Vagina (tissue), 2 donors: ENCODE measurements around the gene HMX3. TPM values are rescaled to one million over a fixed set of nuclear protein-coding genes. Genes with fewer than 3 reads are reported as not detected.

Experiments used
- DNase-seq, 2 donors: peaks; one replicate each; pipeline ENCODE4 v3.0.0-alpha.2; 2017; ENCODE audit errors: extremely low spot score in 2 of 2
- H3K27ac ChIP-seq: fragments of 200-600 bp; sonication (generic); one replicate; pipeline ENCODE4 v1.5.1; 2019
- H3K27me3 ChIP-seq: fragments of 200-600 bp; sonication (generic); one replicate; pipeline ENCODE4 v1.5.1; 2019
- H3K36me3 ChIP-seq, 2 donors: fragments of 200-600 bp; sonication (generic); one replicate each; pipeline ENCODE4 v1.5.1; 2017 to 2019
- H3K4me1 ChIP-seq: fragments of 200-600 bp; sonication (generic); one replicate; pipeline ENCODE4 v1.5.1; 2019
- H3K4me3 ChIP-seq, 2 donors: fragments of 200-600 bp; sonication (generic); 1 replicate in 1 of 2; 2 replicates in 1 of 2; pipeline ENCODE4 v1.5.1; 2016 to 2019
- H3K9me3 ChIP-seq: fragments of 200-600 bp; sonication (generic); one replicate; pipeline ENCODE4 v1.5.1; 2019
- CTCF ChIP-seq, 3 experiments: fragments of 450-650 bp in 2 of 3; fragments of 200-600 bp in 1 of 3; sonication (generic) in 1 of 3; IDR thresholded peaks; one replicate each; pipeline ENCODE4 v1.5.1; 2017 to 2019; ENCODE audit warnings: antibody characterized with exemption in 3 of 3, mild to moderate bottlenecking in 2 of 3, moderate library complexity in 2 of 3
- POLR2A ChIP-seq, 2 donors: fragments of 450-650 bp; IDR thresholded peaks; one replicate each; pipeline ENCODE4 v1.6.1; 2017; ENCODE audit warnings: antibody characterized with exemption in 2 of 2, mild to moderate bottlenecking in 2 of 2, moderate library complexity in 2 of 2
- POLR2AphosphoS5 ChIP-seq, 2 donors: sonication (generic); formaldehyde crosslinking; IDR thresholded peaks; one replicate each; pipeline ENCODE4 v1.9.0; 2017; ENCODE audit warnings: antibody characterized with exemption in 2 of 2, mild to moderate bottlenecking in 2 of 2, low read depth in 1 of 2; ENCODE audit not compliant: insufficient read depth in 1 of 2
- intact Hi-C: fragments of 100-400 bp; cut with DNase I; formaldehyde crosslinking; loops from one replicate; pipeline ENCODE4 v1.15.1; 2023
- total RNA-seq: library from RNA; depleted of rRNA; stranded (reverse); fragments of >200 nt; gene quantifications from one replicate; pipeline ENCODE4 v1.2.3, GENCODE V29; 2016

HMX3 gene
- total RNA-seq, 1 donor from 2014 or later, result not detected

GRCh38 chr10:123144697-123145541 lies 9.1 kb downstream of the HMX3 start:
- intact Hi-C loops, result no loop called here
- peaks cover 31% of the 10 kb centered on the region for H3K4me1 ChIP-seq
- H3K9me3 ChIP-seq, result no peaks in the 10 kb centered on the region
- no peak for TF ChIP-seq POLR2AphosphoS5 (IDR thresholded peaks at IDR 0.05; ENCODE audit: insufficient read depth in 1 of 2, low read depth in 1 of 2)
- TF ChIP-seq CTCF (IDR thresholded peaks at IDR 0.05), result no peak
- TF ChIP-seq POLR2A (IDR thresholded peaks at IDR 0.05), result no peak
- H3K36me3 ChIP-seq, result no peaks in the 10 kb centered on the region
- H3K4me3 ChIP-seq, result no peak overlapping the region
- no peak overlapping the region for H3K27ac ChIP-seq
- no peak for DNase-seq
- peaks cover 48% of the 10 kb centered on the region for H3K27me3 ChIP-seq

GRCh38 chr10:123145542-123146012 lies 9.8 kb downstream of the HMX3 start:
- Histone ChIP-seq H3K4me1 (peaks cover 38% of the 10 kb centered on the region), H3K4me3 (no peak overlapping the region)
- intact Hi-C loops, result no loop called here

GRCh38 chr10:123146013-123146893 lies 10.5 kb downstream of the HMX3 start:
- peaks cover 45% of the 10 kb centered on the region for H3K4me1 ChIP-seq
- H3K27me3 ChIP-seq, result peaks cover 51% of the 10 kb centered on the region
- H3K4me3 ChIP-seq, result no peak overlapping the region
- TF ChIP-seq CTCF (IDR thresholded peaks at IDR 0.05) (no peak), POLR2A (IDR thresholded peaks at IDR 0.05) (no peak), POLR2AphosphoS5 (IDR thresholded peaks at IDR 0.05; ENCODE audit: insufficient read depth in 1 of 2, low read depth in 1 of 2) (no peak)
- H3K9me3 ChIP-seq, result no peaks in the 10 kb centered on the region
- intact Hi-C loops, result no loop called here
- DNase-seq, result no peak
- no peaks in the 10 kb centered on the region for H3K36me3 ChIP-seq
- no peak overlapping the region for H3K27ac ChIP-seq

More at GRCh38 chr10:123145542-123146012, 9.8 kb downstream of the HMX3 start:
- Histone ChIP-seq H3K27ac (no peak overlapping the region), H3K36me3 (no peaks in the 10 kb centered on the region), H3K27me3 (peaks cover 47% of the 10 kb centered on the region), H3K9me3 (no peaks in the 10 kb centered on the region)
- TF ChIP-seq POLR2A (IDR thresholded peaks at IDR 0.05) (no peak), POLR2AphosphoS5 (IDR thresholded peaks at IDR 0.05; ENCODE audit: insufficient read depth in 1 of 2, low read depth in 1 of 2) (no peak)
- DNase-seq, result no peak

GRCh38 chr10:123146894-123147634 lies 11.3 kb downstream of the HMX3 start:
- Histone ChIP-seq H3K27me3 (peaks cover 51% of the 10 kb centered on the region), H3K27ac (no peak overlapping the region), H3K4me1 (peaks cover 48% of the 10 kb centered on the region), H3K9me3 (no peaks in the 10 kb centered on the region), H3K36me3 (no peaks in the 10 kb centered on the region), H3K4me3 (no peak overlapping the region)
- intact Hi-C loops, result no loop called here
- DNase-seq, result no peak
- TF ChIP-seq POLR2AphosphoS5 (IDR thresholded peaks at IDR 0.05; ENCODE audit: insufficient read depth in 1 of 2, low read depth in 1 of 2), result no peak
- TF ChIP-seq CTCF (IDR thresholded peaks at IDR 0.05), result no peak
- TF ChIP-seq POLR2A (IDR thresholded peaks at IDR 0.05), result no peak
